Measurements from ENCODE around the gene SLC25A47.
A peak's percentile ranks its signal among the peaks of the same experiment; 100 is the strongest.
"Not testable (repeated sequence)": the region's sequence is repeated elsewhere in the genome, so short reads cannot be mapped to it uniquely, and the experiment has no call there.

SLC25A47 gene

DNA sequence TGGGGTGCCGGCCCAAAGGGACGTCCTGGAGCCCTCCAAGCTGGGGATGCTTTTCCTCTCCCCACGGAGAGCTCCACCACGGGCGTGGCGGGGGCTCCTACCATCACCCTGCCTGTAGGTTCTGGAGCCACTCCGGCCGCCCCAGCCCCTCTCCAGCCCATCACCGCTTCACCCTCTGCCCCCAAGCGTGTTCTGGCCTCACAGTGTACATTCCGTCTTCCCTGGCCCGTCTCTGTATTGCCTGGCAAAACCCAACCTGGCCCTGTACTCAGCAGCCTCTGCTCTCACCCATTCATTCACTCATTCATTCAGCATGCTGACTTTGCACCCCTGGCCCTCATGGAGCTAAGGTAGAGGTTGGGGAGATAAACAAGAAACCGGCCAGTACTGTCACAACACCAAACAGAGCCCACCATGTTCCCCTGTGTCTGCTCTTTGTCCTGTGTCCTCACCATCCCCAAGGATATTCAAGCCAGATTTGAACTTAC lies 37.2 kb upstream of the SLC25A47 start:
- Mint-ChIP-seq H3K4me1 (peaks cover 19 to 28% of the 10 kb centered on the region in 2 donors), H3K27ac (peak overlapping the region; percentile 90), H3K36me3 (peaks cover 0 to 6% of the 10 kb centered on the region in 2 donors), H3K27me3 (no peaks in the 10 kb centered on the region), H3K4me3 (peak overlapping the region; percentile 81 to 82), H3K9me3 (no peaks in the 10 kb centered on the region)
- no peak for DNase-seq
- ATAC-seq (replicated peaks): no peak

- no peak overlapping the region for H3K4me3 Mint-ChIP-seq
- H3K9me3 Mint-ChIP-seq: no peaks in the 10 kb centered on the region
These were observed 36.5 kb upstream of the SLC25A47 start for GRCh38 chr14:100286484-100287191.

GRCh38 chr14:100287202-100287997 lies 35.7 kb upstream of the SLC25A47 start:
- H3K27ac Mint-ChIP-seq: no peak overlapping the region
- no peak for DNase-seq
- no peaks in the 10 kb centered on the region for H3K27me3 Mint-ChIP-seq
- no peak for ATAC-seq (replicated peaks)
- no peaks in the 10 kb centered on the region for H3K9me3 Mint-ChIP-seq
- H3K36me3 Mint-ChIP-seq: no peaks in the 10 kb centered on the region
- H3K4me1 Mint-ChIP-seq: peaks cover 16 to 28% of the 10 kb centered on the region in 2 donors
- no peak overlapping the region for H3K4me3 Mint-ChIP-seq

More at GRCh38 chr14:100286484-100287191, 36.5 kb upstream of the SLC25A47 start:
- Mint-ChIP-seq H3K36me3 (peaks cover 0 to 4% of the 10 kb centered on the region in 2 donors), H3K27me3 (no peaks in the 10 kb centered on the region), H3K4me1 (peaks cover 18 to 28% of the 10 kb centered on the region in 2 donors), H3K27ac (no peak overlapping the region)
- DNase-seq: no peak
- no peak for ATAC-seq (replicated peaks)

- H3K27me3 Mint-ChIP-seq; ATAC-seq (replicated peaks); H3K36me3 Mint-ChIP-seq; DNase-seq; H3K27ac Mint-ChIP-seq; H3K4me3 Mint-ChIP-seq; H3K9me3 Mint-ChIP-seq: not testable (repeated sequence)
- H3K4me1 Mint-ChIP-seq: peaks cover 16 to 28% of the 10 kb centered on the region in 2 donors
These were observed 35.2 kb upstream of the SLC25A47 start for GRCh38 chr14:100287998-100288295.

- peaks cover 2 to 4% of the 10 kb centered on the region in 2 donors for H3K36me3 Mint-ChIP-seq
- no peak for DNase-seq
- no peaks in the 10 kb centered on the region for H3K9me3 Mint-ChIP-seq
These were observed 34.6 kb upstream of the SLC25A47 start for GRCh38 chr14:100288382-100289185.

GRCh38 chr14:100289916-100290606 lies 33.1 kb upstream of the SLC25A47 start:
- DNase-seq (no peak), ATAC-seq (replicated peaks) (no peak)
- no peaks in the 10 kb centered on the region for H3K9me3 Mint-ChIP-seq
- H3K27ac Mint-ChIP-seq: peak overlapping the region; percentile 42
- no peaks in the 10 kb centered on the region for H3K27me3 Mint-ChIP-seq
- peaks cover 22 to 40% of the 10 kb centered on the region in 2 donors for H3K4me1 Mint-ChIP-seq
- peak overlapping the region in 1 of 2 donors; percentile 32 for H3K4me3 Mint-ChIP-seq
- H3K36me3 Mint-ChIP-seq: peaks cover 2 to 4% of the 10 kb centered on the region in 2 donors

More at GRCh38 chr14:100288382-100289185, 34.6 kb upstream of the SLC25A47 start:
- Mint-ChIP-seq H3K4me3 (no peak overlapping the region), H3K27me3 (no peaks in the 10 kb centered on the region), H3K4me1 (peaks cover 19 to 34% of the 10 kb centered on the region in 2 donors), H3K27ac (no peak overlapping the region)
- no peak for ATAC-seq (replicated peaks)

GRCh38 chr14:100290607-100291304 lies 32.4 kb upstream of the SLC25A47 start:
- H3K4me1 Mint-ChIP-seq: peaks cover 24 to 43% of the 10 kb centered on the region in 2 donors
- no peak overlapping the region for H3K4me3 Mint-ChIP-seq
- H3K27ac Mint-ChIP-seq: peak overlapping the region; percentile 42
- H3K27me3 Mint-ChIP-seq: no peaks in the 10 kb centered on the region
- DNase-seq (no peak), ATAC-seq (replicated peaks) (no peak)
- no peaks in the 10 kb centered on the region for H3K9me3 Mint-ChIP-seq
- peaks cover 2 to 4% of the 10 kb centered on the region in 2 donors for H3K36me3 Mint-ChIP-seq

DNA sequence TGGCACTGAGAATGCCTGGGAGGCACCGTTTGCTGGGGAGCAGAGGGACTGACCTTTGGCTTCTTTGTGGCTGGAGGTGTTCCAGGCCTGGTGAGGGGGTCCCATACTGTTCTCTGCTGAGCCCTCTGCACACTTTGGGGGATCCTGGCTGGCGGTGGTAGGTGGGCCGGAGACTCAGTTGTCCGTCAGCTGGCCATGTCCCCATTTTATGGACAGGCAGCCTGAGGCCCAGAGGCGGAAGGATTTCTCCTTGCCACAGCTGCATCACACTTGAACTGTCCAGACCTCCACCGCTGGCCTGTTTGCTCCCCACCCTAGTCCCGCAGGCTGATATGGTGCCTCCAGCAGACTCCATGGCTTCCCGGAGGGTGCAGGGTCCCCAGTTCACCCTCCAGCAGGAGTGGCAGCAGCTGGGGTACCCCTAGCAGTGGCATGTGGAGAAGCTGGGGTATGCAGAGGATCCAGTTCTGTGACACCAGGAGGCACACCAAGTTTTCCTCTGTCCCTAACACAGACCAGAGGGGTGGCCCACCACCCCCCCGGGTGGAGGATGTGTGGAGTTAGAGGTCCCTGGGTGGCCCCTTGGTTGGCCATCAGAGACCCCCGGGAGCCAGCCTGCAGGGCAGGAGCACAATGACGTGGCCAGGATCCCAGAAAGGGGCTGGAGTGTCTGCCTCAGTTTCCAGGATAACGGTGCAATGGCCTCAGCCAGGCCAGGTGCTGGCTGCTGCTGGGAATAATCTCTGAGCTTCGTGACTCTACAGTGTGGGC lies 31.6 kb upstream of the SLC25A47 start:
- peaks cover 2 to 4% of the 10 kb centered on the region in 2 donors for H3K36me3 Mint-ChIP-seq
- H3K27me3 Mint-ChIP-seq: no peaks in the 10 kb centered on the region
- H3K9me3 Mint-ChIP-seq: no peaks in the 10 kb centered on the region
- H3K4me3 Mint-ChIP-seq: no peak overlapping the region
- H3K27ac Mint-ChIP-seq: no peak overlapping the region
- DNase-seq: no peak
- no peak for ATAC-seq (replicated peaks)
- H3K4me1 Mint-ChIP-seq: peaks cover 26 to 45% of the 10 kb centered on the region in 2 donors

DNA sequence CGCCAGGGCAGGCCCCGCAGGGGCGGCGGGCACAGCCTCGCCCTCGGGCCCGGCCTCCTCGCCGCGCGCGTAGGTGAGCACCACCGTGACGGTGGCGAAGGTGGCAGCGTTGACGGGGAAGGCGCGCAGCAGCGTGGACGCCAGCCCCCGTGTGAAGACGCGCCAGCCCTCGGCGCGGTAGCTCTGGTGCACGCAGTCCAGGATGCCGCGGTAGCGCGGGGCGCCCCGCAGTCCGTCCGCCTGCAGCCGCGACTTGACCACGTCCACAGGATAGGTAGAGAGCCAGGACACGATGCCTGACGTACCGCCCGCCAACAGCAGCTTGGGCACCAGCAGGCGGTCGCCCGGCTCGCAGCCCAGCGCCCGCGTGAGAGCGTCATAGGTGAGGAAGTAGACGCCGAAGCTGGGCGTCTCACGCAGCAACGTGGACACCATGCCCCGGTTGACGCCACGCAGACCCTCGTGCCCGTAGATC lies 30.8 kb upstream of the SLC25A47 start:
- Mint-ChIP-seq H3K36me3 (peaks cover 2 to 4% of the 10 kb centered on the region in 2 donors), H3K27me3 (no peaks in the 10 kb centered on the region), H3K4me3 (no peak overlapping the region), H3K27ac (no peak overlapping the region), H3K4me1 (peaks cover 34 to 53% of the 10 kb centered on the region in 2 donors), H3K9me3 (no peaks in the 10 kb centered on the region)
- no peak for DNase-seq
- ATAC-seq (replicated peaks): no peak

- no peak for ATAC-seq (replicated peaks)
- Mint-ChIP-seq H3K27me3 (no peaks in the 10 kb centered on the region), H3K36me3 (peaks cover 2 to 5% of the 10 kb centered on the region in 2 donors), H3K4me1 (peaks cover 40 to 59% of the 10 kb centered on the region in 2 donors), H3K27ac (no peak overlapping the region), H3K4me3 (no peak overlapping the region), H3K9me3 (no peaks in the 10 kb centered on the region)
- no peak for DNase-seq
These were observed 30.2 kb upstream of the SLC25A47 start for GRCh38 chr14:100292776-100293461.

DNA sequence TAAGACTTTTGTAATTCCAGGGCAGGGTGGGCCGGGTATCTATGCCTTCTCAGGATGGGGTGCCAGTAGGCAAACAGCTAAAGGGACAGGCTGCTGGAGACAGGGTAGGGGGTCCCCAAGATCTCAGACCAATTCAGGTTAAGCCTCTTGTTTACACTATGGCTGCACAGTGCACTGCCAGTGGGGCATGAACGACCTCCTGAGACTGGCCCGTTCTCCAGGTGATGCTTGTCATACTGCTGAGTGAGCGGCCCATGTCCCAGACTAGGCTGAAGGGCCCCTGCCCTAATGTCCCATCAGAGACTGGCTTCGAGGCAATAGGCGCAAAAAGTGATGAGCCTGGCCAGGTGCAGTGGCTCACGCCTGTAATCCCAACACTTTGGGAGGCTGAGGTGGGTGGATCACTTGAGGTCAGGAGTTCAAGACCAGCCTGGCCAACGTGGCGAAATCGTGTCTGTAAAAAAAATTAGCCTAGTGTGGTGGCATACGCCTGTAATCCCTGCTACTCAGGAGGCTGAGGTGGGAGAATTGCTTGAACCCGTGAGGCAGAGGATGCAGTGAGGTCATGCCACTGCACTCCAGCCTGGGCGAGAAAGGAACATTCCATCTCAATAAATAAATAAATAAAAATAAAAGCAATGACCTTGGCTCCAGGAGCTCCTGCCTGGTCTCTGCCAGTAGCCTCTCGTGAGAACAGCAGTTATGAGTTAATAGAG lies 29.5 kb upstream of the SLC25A47 start:
- ATAC-seq (replicated peaks): no peak
- H3K27ac Mint-ChIP-seq: peak overlapping the region; percentile 82
- H3K27me3 Mint-ChIP-seq: no peaks in the 10 kb centered on the region
- H3K4me1 Mint-ChIP-seq: peaks cover 47 to 66% of the 10 kb centered on the region in 2 donors
- H3K36me3 Mint-ChIP-seq: peaks cover 2 to 7% of the 10 kb centered on the region in 2 donors
- H3K4me3 Mint-ChIP-seq: no peak overlapping the region
- no peak for DNase-seq
- no peaks in the 10 kb centered on the region for H3K9me3 Mint-ChIP-seq
